GM21515 (cell line): ENCODE results near the gene USP19.

Experiments
- ATAC-seq: cut with Tn5 transposase; IDR thresholded peaks from one replicate; pipeline ENCODE4 v1.9.1; 2021; ENCODE audit not compliant: unreplicated experiment

Gene USP19

GRCh38 chr3:49120438-49121131 lies at the start of gene USP19:
Gene USP19, minus strand, starts transcription at chr3:49120823. Its CDS starts 1,678 bp downstream, at chr3:49119145.
- peak; percentile 76 for ATAC-seq

GRCh38 chr3:49166752-49167556 lies 46.3 kb upstream of the USP19 start:
- no peak for ATAC-seq

GRCh38 chr3:49165771-49166751 lies 45.4 kb upstream of the USP19 start, which contains the start of gene CCDC71:
Gene CCDC71, minus strand, starts transcription at chr3:49166331. Its CDS starts 2,123 bp downstream, at chr3:49164208.
- ATAC-seq, result peak; percentile 58

GRCh38 chr3:49164983-49165720 lies 44.5 kb upstream of the USP19 start:
- no peak for ATAC-seq

- no peak for ATAC-seq
Measured at GRCh38 chr3:49163609-49164008, 43.0 kb upstream of the USP19 start.

GRCh38 chr3:49162751-49163419 lies 42.3 kb upstream of the USP19 start:
- ATAC-seq, result no peak

GRCh38 chr3:49161808-49162530 lies 41.3 kb upstream of the USP19 start:
- ATAC-seq, result no peak

- ATAC-seq, result no peak
Measured at GRCh38 chr3:49161197-49161596, 40.6 kb upstream of the USP19 start.

- no peak for ATAC-seq
Measured at GRCh38 chr3:49158792-49159191, 38.2 kb upstream of the USP19 start.

- ATAC-seq, result no peak
Measured at GRCh38 chr3:49158103-49158709, 37.6 kb upstream of the USP19 start.

GRCh38 chr3:49157289-49157688 lies 36.7 kb upstream of the USP19 start:
- ATAC-seq, result no peak

GRCh38 chr3:49153349-49153912 lies 32.8 kb upstream of the USP19 start:
- no peak for ATAC-seq

- no peak for ATAC-seq
Measured at GRCh38 chr3:49151610-49152009, 31.0 kb upstream of the USP19 start.

- no peak for ATAC-seq
Measured at GRCh38 chr3:49148159-49148558, 27.5 kb upstream of the USP19 start.

- no peak for ATAC-seq
Measured at GRCh38 chr3:49140080-49140479, 19.5 kb upstream of the USP19 start.

- ATAC-seq, result no peak
Measured at GRCh38 chr3:49135499-49135898, 14.9 kb upstream of the USP19 start.

- no peak for ATAC-seq
Measured at GRCh38 chr3:49134471-49135265, 14.0 kb upstream of the USP19 start.
